ENCODE data around the gene TPSAB1. TPM values are rescaled to one million over a fixed set of nuclear protein-coding genes. Genes with fewer than 3 reads are reported as not detected.

Gene TPSAB1
- total RNA-seq, 2 experiments from 2014 or later, result not detected

DNA sequence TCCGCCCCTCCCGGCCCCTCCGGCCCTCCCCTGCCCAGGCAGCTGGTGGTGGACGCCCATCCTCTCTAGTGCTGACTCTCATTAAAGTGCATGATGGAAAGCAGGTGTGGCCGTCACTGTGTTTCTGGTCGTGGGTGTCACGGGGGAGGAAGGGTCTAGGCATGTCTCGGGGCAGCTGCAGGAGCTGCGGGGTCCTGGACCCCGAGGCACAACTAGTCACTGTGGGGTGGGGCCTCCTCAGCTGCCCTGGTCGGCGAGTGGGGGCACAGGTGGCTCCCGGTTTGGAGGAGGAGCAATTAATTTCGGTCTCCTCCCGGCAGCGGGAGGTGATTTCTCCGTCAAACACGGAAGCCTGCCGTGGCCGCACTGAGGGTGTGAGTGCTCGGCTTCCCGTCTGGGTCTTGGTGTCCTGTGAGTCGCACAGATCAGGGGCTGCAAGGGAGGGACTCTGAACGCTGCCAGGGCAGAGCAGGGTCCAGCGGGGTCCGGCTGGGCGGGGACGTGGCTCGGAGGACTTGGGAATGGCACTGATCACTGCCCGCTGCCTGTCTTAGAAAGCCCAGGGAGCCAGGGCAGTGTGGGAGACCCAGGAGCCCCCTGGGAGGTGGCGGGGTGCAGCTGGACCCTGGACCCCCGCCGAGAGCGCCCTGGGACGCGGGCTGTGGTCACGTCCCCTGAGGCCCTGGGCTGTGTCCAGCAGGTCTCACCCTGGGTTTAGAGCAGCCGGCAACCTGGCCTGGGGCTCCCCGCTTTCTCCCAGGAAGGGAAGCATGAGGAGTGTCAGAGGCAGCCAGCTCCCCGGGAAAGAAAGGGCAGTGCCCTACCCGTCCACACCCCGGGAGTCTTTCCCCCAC lies 18.6 kb downstream of the TPSAB1 start:
- H3K4me3 ChIP-seq (ENCODE audit: low read depth, low read length, poor library complexity, severe bottlenecking), result no peak overlapping the region
- TF ChIP-seq EZH2phosphoT487 (IDR thresholded peaks at IDR 0.05; ENCODE audit: borderline replicate concordance, low read depth, low read length), result no peak
- TF ChIP-seq, protein P1, sequence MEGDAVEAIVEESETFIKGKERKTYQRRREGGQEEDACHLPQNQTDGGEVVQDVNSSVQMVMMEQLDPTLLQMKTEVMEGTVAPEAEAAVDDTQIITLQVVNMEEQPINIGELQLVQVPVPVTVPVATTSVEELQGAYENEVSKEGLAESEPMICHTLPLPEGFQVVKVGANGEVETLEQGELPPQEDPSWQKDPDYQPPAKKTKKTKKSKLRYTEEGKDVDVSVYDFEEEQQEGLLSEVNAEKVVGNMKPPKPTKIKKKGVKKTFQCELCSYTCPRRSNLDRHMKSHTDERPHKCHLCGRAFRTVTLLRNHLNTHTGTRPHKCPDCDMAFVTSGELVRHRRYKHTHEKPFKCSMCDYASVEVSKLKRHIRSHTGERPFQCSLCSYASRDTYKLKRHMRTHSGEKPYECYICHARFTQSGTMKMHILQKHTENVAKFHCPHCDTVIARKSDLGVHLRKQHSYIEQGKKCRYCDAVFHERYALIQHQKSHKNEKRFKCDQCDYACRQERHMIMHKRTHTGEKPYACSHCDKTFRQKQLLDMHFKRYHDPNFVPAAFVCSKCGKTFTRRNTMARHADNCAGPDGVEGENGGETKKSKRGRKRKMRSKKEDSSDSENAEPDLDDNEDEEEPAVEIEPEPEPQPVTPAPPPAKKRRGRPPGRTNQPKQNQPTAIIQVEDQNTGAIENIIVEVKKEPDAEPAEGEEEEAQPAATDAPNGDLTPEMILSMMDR (conservative IDR thresholded peaks at IDR 0.05; ENCODE audit: low read length), result no peak
- no peak overlapping the region for H3K27ac ChIP-seq (ENCODE audit: low read depth, low read length, poor library complexity, severe bottlenecking)
- no TSS peak for BruUV-seq (replicated peaks)
- no peak overlapping the region for H2AFZ ChIP-seq (ENCODE audit: low read length)
- no peaks in the 10 kb centered on the region for H3K4me1 ChIP-seq (ENCODE audit: insufficient read depth, low read length, poor library complexity, severe bottlenecking)
- intact Hi-C loops (cut with micrococcal nuclease; ENCODE audit: unreplicated experiment), result no loop called here
- H3K9me2 ChIP-seq (ENCODE audit: insufficient read depth, low read length), result no peaks in the 10 kb centered on the region
- H3K4me2 ChIP-seq (ENCODE audit: low read length), result no peak overlapping the region
- H3K36me3 ChIP-seq (ENCODE audit: insufficient read depth, low read length), result no peaks in the 10 kb centered on the region
- H4K20me1 ChIP-seq (ENCODE audit: insufficient read depth, low read length), result no peaks in the 10 kb centered on the region
- ChIA-PET CTCF (ENCODE audit: unreplicated experiment) (no interaction called here), POLR2A (no interaction called here)
- H3K9me3 ChIP-seq (ENCODE audit: low read length), result no peaks in the 10 kb centered on the region
- no peak for DNase-seq (ENCODE audit: low spot score)
- H3K79me2 ChIP-seq (ENCODE audit: insufficient read depth, low read depth, low read length), result no peaks in the 10 kb centered on the region

DNA sequence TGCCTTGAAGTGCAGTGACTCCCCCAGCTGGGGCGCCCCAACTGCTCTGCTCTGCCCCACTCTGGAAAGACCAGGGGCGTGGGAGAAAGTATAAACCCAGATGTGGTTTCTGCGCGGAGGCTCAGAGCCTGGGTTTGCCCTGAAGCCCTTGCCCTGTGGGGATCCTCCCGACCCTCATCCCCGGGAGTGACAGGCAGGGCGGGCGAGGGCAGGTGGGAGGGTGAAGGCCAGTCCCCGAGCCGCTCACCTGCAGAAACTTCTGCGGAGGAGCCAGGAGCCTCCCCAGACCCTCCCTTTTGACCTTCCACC lies 19.2 kb downstream of the TPSAB1 start:
- no peak overlapping the region for H3K27ac ChIP-seq (ENCODE audit: low read depth, low read length, poor library complexity, severe bottlenecking)
- H3K4me3 ChIP-seq (ENCODE audit: low read depth, low read length, poor library complexity, severe bottlenecking), result no peak overlapping the region
- no TSS peak for BruUV-seq (replicated peaks)
- ChIA-PET POLR2A (no interaction called here), CTCF (ENCODE audit: unreplicated experiment) (no interaction called here)
- H3K4me1 ChIP-seq (ENCODE audit: insufficient read depth, low read length, poor library complexity, severe bottlenecking), result no peaks in the 10 kb centered on the region
- no peaks in the 10 kb centered on the region for H3K9me2 ChIP-seq (ENCODE audit: insufficient read depth, low read length)
- TF ChIP-seq EZH2phosphoT487 (IDR thresholded peaks at IDR 0.05; ENCODE audit: borderline replicate concordance, low read depth, low read length), result no peak
- TF ChIP-seq, protein P1 (conservative IDR thresholded peaks at IDR 0.05; ENCODE audit: low read length), result no peak
- no peaks in the 10 kb centered on the region for H3K36me3 ChIP-seq (ENCODE audit: insufficient read depth, low read length)
- H2AFZ ChIP-seq (ENCODE audit: low read length), result no peak overlapping the region
- H3K4me2 ChIP-seq (ENCODE audit: low read length), result no peak overlapping the region
- DNase-seq (ENCODE audit: low spot score), result no peak
- no peaks in the 10 kb centered on the region for H3K9me3 ChIP-seq (ENCODE audit: low read length)
- intact Hi-C loops (cut with micrococcal nuclease; ENCODE audit: unreplicated experiment), result no loop called here
- H3K79me2 ChIP-seq (ENCODE audit: insufficient read depth, low read depth, low read length), result no peaks in the 10 kb centered on the region
- no peaks in the 10 kb centered on the region for H4K20me1 ChIP-seq (ENCODE audit: insufficient read depth, low read length)

DNA sequence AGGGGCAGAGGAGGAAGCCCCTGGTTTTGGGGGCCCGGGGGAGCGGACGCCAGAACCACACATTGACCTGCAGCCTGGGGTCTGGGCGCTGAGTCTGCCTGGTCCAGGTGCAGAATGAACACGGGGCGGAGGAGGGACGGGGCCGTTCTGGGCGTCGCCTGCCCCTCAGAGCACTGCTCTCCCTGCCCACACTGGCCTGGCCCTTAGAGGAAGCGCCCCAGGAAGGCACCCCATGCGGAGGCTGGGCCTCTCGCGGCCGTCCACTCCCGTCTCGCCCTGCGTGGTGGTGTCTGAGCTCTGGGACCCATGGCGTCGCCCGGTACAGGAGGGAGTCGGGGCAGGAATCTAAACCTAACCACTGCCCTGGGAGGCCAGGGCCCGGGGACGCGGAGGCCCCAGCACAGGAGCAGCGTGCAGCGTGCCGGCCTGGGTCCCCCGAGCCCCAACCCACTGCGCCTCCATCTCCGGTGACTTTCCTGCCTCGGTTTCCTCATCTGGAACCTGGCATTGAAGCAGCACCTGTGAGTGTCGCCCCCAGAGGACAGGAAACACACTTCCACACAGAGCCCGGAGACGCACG lies 19.7 kb downstream of the TPSAB1 start:
- TF ChIP-seq, protein P1 (conservative IDR thresholded peaks at IDR 0.05; ENCODE audit: low read length), result no peak
- no peak for TF ChIP-seq EZH2phosphoT487 (IDR thresholded peaks at IDR 0.05; ENCODE audit: borderline replicate concordance, low read depth, low read length)
- CTCF ChIA-PET (ENCODE audit: unreplicated experiment), result no interaction called here
- no peaks in the 10 kb centered on the region for H3K36me3 ChIP-seq (ENCODE audit: insufficient read depth, low read length)
- H3K4me2 ChIP-seq (ENCODE audit: low read length), result no peak overlapping the region
- H3K79me2 ChIP-seq (ENCODE audit: insufficient read depth, low read depth, low read length), result no peaks in the 10 kb centered on the region
- no peaks in the 10 kb centered on the region for H3K9me2 ChIP-seq (ENCODE audit: insufficient read depth, low read length)
- no peak overlapping the region for H3K27ac ChIP-seq (ENCODE audit: low read depth, low read length, poor library complexity, severe bottlenecking)
- H2AFZ ChIP-seq (ENCODE audit: low read length), result no peak overlapping the region
- H3K4me3 ChIP-seq (ENCODE audit: low read depth, low read length, poor library complexity, severe bottlenecking), result no peak overlapping the region
- no peaks in the 10 kb centered on the region for H4K20me1 ChIP-seq (ENCODE audit: insufficient read depth, low read length)
- no peaks in the 10 kb centered on the region for H3K4me1 ChIP-seq (ENCODE audit: insufficient read depth, low read length, poor library complexity, severe bottlenecking)
- no TSS peak for BruUV-seq (replicated peaks)
- DNase-seq (ENCODE audit: low spot score), result no peak
- no peaks in the 10 kb centered on the region for H3K9me3 ChIP-seq (ENCODE audit: low read length)
- intact Hi-C loops (cut with micrococcal nuclease; ENCODE audit: unreplicated experiment), result no loop called here
- POLR2A ChIA-PET, result no interaction called here

Measured in OCI-LY7 (cell line).